ENCODE measurements around the gene ATP2A1. TPM values are rescaled to one million over a fixed set of nuclear protein-coding genes. Genes with fewer than 3 reads are reported as not detected.

ATP2A1 gene
- total and polyA plus RNA-seq, 2 of the 4 experiments (the other 2 are of a cell fraction): under 0.01 to 0.63 TPM

DNA sequence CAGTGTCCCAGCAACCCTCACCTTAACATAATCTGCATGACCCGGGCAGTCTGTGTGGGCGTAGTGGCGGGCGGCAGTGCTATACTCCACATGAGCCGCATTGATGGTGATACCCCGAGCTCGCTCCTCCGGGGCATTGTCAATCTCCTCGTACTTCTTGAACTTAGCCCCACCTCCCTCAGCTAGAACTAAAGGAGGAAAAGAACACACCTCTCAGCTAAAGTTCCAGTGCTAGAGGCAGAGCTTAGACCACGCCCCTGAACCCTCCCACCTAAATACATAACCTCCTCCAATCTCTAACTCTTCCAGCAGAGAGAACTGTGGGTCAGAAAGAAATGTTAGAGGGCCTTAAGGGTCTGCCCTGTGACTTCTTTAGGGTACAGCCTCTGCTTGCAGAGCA is 33.0 kb upstream of the ATP2A1 start:
- DNase-seq: peak; percentile 12
- in situ Hi-C loops (cut with MboI; ENCODE audit: low sequenced_read_pairs): no loop called here
- ATAC-seq (ENCODE audit: low read depth): no peak

More for the DNA sequence above, 33.0 kb upstream of the ATP2A1 start:
- Histone ChIP-seq H3K27me3 (ENCODE audit: control insufficient read depth, insufficient read depth, low read length) (no peaks in the 10 kb centered on the region), H2BK15ac (ENCODE audit: low read depth, low read length) (no peak overlapping the region), H3K56ac (ENCODE audit: extremely low read depth, insufficient read depth, low read length) (no peak overlapping the region), H3K9ac (ENCODE audit: low read depth, low read length) (peak overlapping the region; percentile 92), H3K9me1 (ENCODE audit: insufficient read depth, low read length) (no peaks in the 10 kb centered on the region), H3K18ac (ENCODE audit: low read depth, low read length) (no peak overlapping the region), H3K27ac (ENCODE audit: insufficient read depth, low read length) (peak overlapping the region; percentile 90; the same call in 1 of the 2 replicates), H2AK9ac (replicated peaks; ENCODE audit: low read depth, low read length, poor library complexity) (peak overlapping the region; percentile 98), H3K14ac (replicated peaks; ENCODE audit: low read depth, low read length) (no peak overlapping the region), H4K20me1 (ENCODE audit: insufficient read depth, low read length) (peaks cover 11% of the 10 kb centered on the region), H3K36me3 (ENCODE audit: control insufficient read depth, insufficient read depth, low read length) (peaks cover 34% of the 10 kb centered on the region), H2BK5ac (ENCODE audit: low read depth, low read length, poor library complexity, severe bottlenecking) (no peak overlapping the region), H3K4me3 (ENCODE audit: insufficient read depth, low read depth, low read length) (peak overlapping the region; percentile 81), H4K8ac (ENCODE audit: low read depth in 2 of 2, low read length in 2 of 2) (peak overlapping the region; percentile 34 to 93; a peak in 1 of 4 replicates), H3K79me1 (ENCODE audit: low read depth in 1 of 2, low read length in 2 of 2) (peaks cover 14 to 51% of the 10 kb centered on the region in 2 experiments; a peak in 3 of 4 replicates), H3K4ac (ENCODE audit: low read depth, low read length) (no peak overlapping the region), H3K4me2 (ENCODE audit: low read depth, low read length) (peak overlapping the region; percentile 95), H2AFZ (replicated peaks; ENCODE audit: low read length, poor library complexity) (no peak overlapping the region), H3K9me3 (ENCODE audit: control insufficient read depth, insufficient read depth, low read length) (no peaks in the 10 kb centered on the region), H3K4me1 (ENCODE audit: control insufficient read depth, insufficient read depth, low read length) (peaks cover 6% of the 10 kb centered on the region), H4K91ac (ENCODE audit: insufficient read depth, low read depth, low read length) (no peak overlapping the region), H2BK20ac (ENCODE audit: low read depth, low read length) (no peak overlapping the region), H2BK120ac (ENCODE audit: low read depth, low read length) (no peak overlapping the region), H4K5ac (ENCODE audit: low read depth, low read length) (no peak overlapping the region), H2AK5ac (ENCODE audit: low read depth, low read length) (no peak overlapping the region), H3K23ac (ENCODE audit: low read depth, low read length) (no peak overlapping the region)
- ChIA-PET POLR2A (ENCODE audit: unreplicated experiment) (interaction anchor here (1.2 kb wide), 1 partner anchor 13 kb away, joined by 3 read pairs; no protein-coding TSS in a partner anchor), CTCF (no interaction called here)
- 100% methylated on average over 1 of the region's 10 CpGs; no CpG with 5 or more reads in 1 of the 2 experiments for WGBS, 2 experiments (ENCODE audit: extremely low coverage in 2 of 2, insufficient read length in 1 of 2)
- TSS peak; percentile 81 for BruUV-seq (replicated peaks)
- dilution Hi-C loops (cut with HindIII; ENCODE audit: low sequenced_read_pairs, unreplicated experiment) (no loop called here), intact Hi-C loops (cut with micrococcal nuclease) (no loop called here)
- TF ChIP-seq, protein P1, sequence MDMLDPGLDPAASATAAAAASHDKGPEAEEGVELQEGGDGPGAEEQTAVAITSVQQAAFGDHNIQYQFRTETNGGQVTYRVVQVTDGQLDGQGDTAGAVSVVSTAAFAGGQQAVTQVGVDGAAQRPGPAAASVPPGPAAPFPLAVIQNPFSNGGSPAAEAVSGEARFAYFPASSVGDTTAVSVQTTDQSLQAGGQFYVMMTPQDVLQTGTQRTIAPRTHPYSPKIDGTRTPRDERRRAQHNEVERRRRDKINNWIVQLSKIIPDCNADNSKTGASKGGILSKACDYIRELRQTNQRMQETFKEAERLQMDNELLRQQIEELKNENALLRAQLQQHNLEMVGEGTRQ (IDR thresholded peaks at IDR 0.05; ENCODE audit: low read depth, low read length): no peak
- TF ChIP-seq RAD21 (IDR thresholded peaks at IDR 0.05; ENCODE audit: low read length) (no peak), FOS (IDR thresholded peaks at IDR 0.05; ENCODE audit: low read depth, low read length) (no peak), MXI1 (IDR thresholded peaks at IDR 0.05; ENCODE audit: borderline replicate concordance, low read depth, low read length) (no peak), NFE2L2 (IDR thresholded peaks at IDR 0.05; ENCODE audit: low read depth, low read length) (no peak), RCOR1 (IDR thresholded peaks at IDR 0.05; ENCODE audit: insufficient replicate concordance, low read length) (no peak), MAFK (IDR thresholded peaks at IDR 0.05; ENCODE audit: low read depth, low read length) (no peak), CEBPB (IDR thresholded peaks at IDR 0.05; ENCODE audit: low read depth, low read length) (no peak)
- TF ChIP-seq, protein P2, sequence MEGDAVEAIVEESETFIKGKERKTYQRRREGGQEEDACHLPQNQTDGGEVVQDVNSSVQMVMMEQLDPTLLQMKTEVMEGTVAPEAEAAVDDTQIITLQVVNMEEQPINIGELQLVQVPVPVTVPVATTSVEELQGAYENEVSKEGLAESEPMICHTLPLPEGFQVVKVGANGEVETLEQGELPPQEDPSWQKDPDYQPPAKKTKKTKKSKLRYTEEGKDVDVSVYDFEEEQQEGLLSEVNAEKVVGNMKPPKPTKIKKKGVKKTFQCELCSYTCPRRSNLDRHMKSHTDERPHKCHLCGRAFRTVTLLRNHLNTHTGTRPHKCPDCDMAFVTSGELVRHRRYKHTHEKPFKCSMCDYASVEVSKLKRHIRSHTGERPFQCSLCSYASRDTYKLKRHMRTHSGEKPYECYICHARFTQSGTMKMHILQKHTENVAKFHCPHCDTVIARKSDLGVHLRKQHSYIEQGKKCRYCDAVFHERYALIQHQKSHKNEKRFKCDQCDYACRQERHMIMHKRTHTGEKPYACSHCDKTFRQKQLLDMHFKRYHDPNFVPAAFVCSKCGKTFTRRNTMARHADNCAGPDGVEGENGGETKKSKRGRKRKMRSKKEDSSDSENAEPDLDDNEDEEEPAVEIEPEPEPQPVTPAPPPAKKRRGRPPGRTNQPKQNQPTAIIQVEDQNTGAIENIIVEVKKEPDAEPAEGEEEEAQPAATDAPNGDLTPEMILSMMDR (conservative IDR thresholded peaks at IDR 0.05; ENCODE audit: low read depth, low read length): no peak
